Measurements from ENCODE around the gene CACNA1G. TPM values are rescaled to one million over a fixed set of nuclear protein-coding genes. Genes with fewer than 3 reads are reported as not detected.

The CACNA1G gene
- total RNA-seq, 2 donors from 2014 or later = 0.84 to 1.1 TPM

- WGBS, 2 experiments (ENCODE audit: insufficient coverage in 1 of 2, insufficient read length in 1 of 2) = 82 to 92% methylated on average over 3 to 5 of the region's 5 CpGs
- H3K36me3 Mint-ChIP-seq (ENCODE audit: low read depth) = peaks cover 7% of the 10 kb centered on the region
- no peaks in the 10 kb centered on the region for H3K36me3 ChIP-seq (ENCODE audit: control insufficient read depth, insufficient read depth, low read length)
- H3K4me1 Mint-ChIP-seq = peaks cover 7% of the 10 kb centered on the region
- DNase-seq = no peak
- no peaks in the 10 kb centered on the region for H3K9me3 Mint-ChIP-seq
- H3K4me3 ChIP-seq (ENCODE audit: low read length) = no peak overlapping the region
- no peak overlapping the region for H3K27ac ChIP-seq (ENCODE audit: low read depth, low read length)
- H3K27ac Mint-ChIP-seq = no peak overlapping the region
- peaks cover 57% of the 10 kb centered on the region for H3K27me3 ChIP-seq (ENCODE audit: control insufficient read depth, insufficient read depth, low read length, poor library complexity, severe bottlenecking)
- H3K4me1 ChIP-seq (ENCODE audit: control insufficient read depth, insufficient read depth, low read length) = no peaks in the 10 kb centered on the region
- no peak for TF ChIP-seq CTCF (conservative IDR thresholded peaks at IDR 0.05)
- no peak overlapping the region for H3K4me3 Mint-ChIP-seq
- H3K9me3 ChIP-seq (ENCODE audit: control insufficient read depth, low read length) = no peaks in the 10 kb centered on the region
- peaks cover 53% of the 10 kb centered on the region for H3K27me3 Mint-ChIP-seq (ENCODE audit: insufficient read depth)
- H3K9ac ChIP-seq (ENCODE audit: extremely low read depth, low read length, poor library complexity, severe bottlenecking) = no peak overlapping the region
These were observed 3.7 kb upstream of the CACNA1G start for GRCh38 chr17:50556803-50557202.

- Histone ChIP-seq H3K9me3 (ENCODE audit: control insufficient read depth, low read length) (no peaks in the 10 kb centered on the region), H3K9ac (ENCODE audit: extremely low read depth, low read length, poor library complexity, severe bottlenecking) (no peak overlapping the region), H3K4me3 (ENCODE audit: low read length) (no peak overlapping the region), H3K4me1 (ENCODE audit: control insufficient read depth, insufficient read depth, low read length) (peaks cover 4% of the 10 kb centered on the region), H3K27me3 (ENCODE audit: control insufficient read depth, insufficient read depth, low read length, poor library complexity, severe bottlenecking) (peaks cover 64% of the 10 kb centered on the region), H3K36me3 (ENCODE audit: control insufficient read depth, insufficient read depth, low read length) (no peaks in the 10 kb centered on the region), H3K27ac (ENCODE audit: low read depth, low read length) (no peak overlapping the region)
- Mint-ChIP-seq H3K27me3 (ENCODE audit: insufficient read depth) (peaks cover 61% of the 10 kb centered on the region), H3K36me3 (ENCODE audit: low read depth) (peaks cover 7% of the 10 kb centered on the region), H3K27ac (no peak overlapping the region), H3K4me1 (peaks cover 12% of the 10 kb centered on the region), H3K9me3 (no peaks in the 10 kb centered on the region), H3K4me3 (no peak overlapping the region)
- WGBS, 2 experiments (ENCODE audit: insufficient coverage in 1 of 2, insufficient read length in 1 of 2) = 85 to 100% methylated on average over 1 to 4 of the region's 4 CpGs
- no peak for TF ChIP-seq CTCF (conservative IDR thresholded peaks at IDR 0.05)
- DNase-seq = no peak
These were observed 2.9 kb upstream of the CACNA1G start for GRCh38 chr17:50557630-50558029.

- Histone ChIP-seq H3K36me3 (ENCODE audit: control insufficient read depth, insufficient read depth, low read length) (no peaks in the 10 kb centered on the region), H3K9ac (ENCODE audit: extremely low read depth, low read length, poor library complexity, severe bottlenecking) (no peak overlapping the region), H3K27ac (ENCODE audit: low read depth, low read length) (no peak overlapping the region), H3K9me3 (ENCODE audit: control insufficient read depth, low read length) (no peaks in the 10 kb centered on the region), H3K4me1 (ENCODE audit: control insufficient read depth, insufficient read depth, low read length) (peaks cover 4% of the 10 kb centered on the region), H3K27me3 (ENCODE audit: control insufficient read depth, insufficient read depth, low read length, poor library complexity, severe bottlenecking) (peaks cover 69% of the 10 kb centered on the region), H3K4me3 (ENCODE audit: low read length) (no peak overlapping the region)
- H3K36me3 Mint-ChIP-seq (ENCODE audit: low read depth) = peaks cover 7% of the 10 kb centered on the region
- WGBS, 2 experiments (ENCODE audit: insufficient coverage in 1 of 2, insufficient read length in 1 of 2) = 70 to 87% methylated on average over 3 to 4 of the region's 4 CpGs
- H3K4me1 Mint-ChIP-seq = peaks cover 13% of the 10 kb centered on the region
- no peak for TF ChIP-seq CTCF (conservative IDR thresholded peaks at IDR 0.05)
- no peaks in the 10 kb centered on the region for H3K9me3 Mint-ChIP-seq
- no peak overlapping the region for H3K4me3 Mint-ChIP-seq
- no peak overlapping the region for H3K27ac Mint-ChIP-seq
- DNase-seq = no peak
- peaks cover 66% of the 10 kb centered on the region for H3K27me3 Mint-ChIP-seq (ENCODE audit: insufficient read depth)
These were observed 2.4 kb upstream of the CACNA1G start for GRCh38 chr17:50558091-50558490.

Measured in endodermal cell (in vitro differentiated cells).